Body of pancreas (tissue), 4 donors: Measurements from ENCODE around the gene CGB3.

Source experiments
- POLR2A ChIP-seq, 3 donors: fragments of 450-650 bp; IDR thresholded peaks; one replicate each; pipeline ENCODE4 v1.6.1; 2016; ENCODE audit warnings: antibody characterized with exemption in 3 of 3, mild to moderate bottlenecking in 2 of 3
- TF ChIP-seq, protein P1 (sequence below), 7 experiments: fragments of 450-650 bp in 4 of 7; fragments of 200-600 bp in 3 of 7; sonication (generic) in 3 of 7; IDR thresholded peaks; one replicate each; pipeline ENCODE4 v1.5.1; 2016 to 2019; ENCODE audit warnings: antibody characterized with exemption in 7 of 7

DNA sequence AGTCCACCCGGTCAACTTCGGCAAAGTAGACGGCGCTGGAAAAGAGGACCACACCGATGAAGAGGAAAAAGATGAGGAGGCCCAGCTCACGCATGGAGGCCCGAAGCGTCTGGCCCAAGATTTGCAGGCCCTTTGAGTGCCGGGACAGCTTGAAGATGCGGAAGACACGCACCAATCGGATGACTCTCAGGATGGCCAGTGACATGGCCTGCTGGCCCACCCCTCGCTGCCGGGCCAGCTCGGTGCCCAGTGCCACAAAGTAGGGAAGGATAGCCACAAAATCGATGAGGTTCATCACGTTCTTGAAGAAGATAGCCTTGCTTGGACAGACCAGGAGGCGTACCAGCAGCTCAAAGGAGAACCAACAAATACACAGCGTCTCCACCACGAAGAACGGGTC, 46.3 kb upstream of the CGB3 start:
- TF ChIP-seq POLR2A (IDR thresholded peaks at IDR 0.05), result no peak
- TF ChIP-seq, protein P1, sequence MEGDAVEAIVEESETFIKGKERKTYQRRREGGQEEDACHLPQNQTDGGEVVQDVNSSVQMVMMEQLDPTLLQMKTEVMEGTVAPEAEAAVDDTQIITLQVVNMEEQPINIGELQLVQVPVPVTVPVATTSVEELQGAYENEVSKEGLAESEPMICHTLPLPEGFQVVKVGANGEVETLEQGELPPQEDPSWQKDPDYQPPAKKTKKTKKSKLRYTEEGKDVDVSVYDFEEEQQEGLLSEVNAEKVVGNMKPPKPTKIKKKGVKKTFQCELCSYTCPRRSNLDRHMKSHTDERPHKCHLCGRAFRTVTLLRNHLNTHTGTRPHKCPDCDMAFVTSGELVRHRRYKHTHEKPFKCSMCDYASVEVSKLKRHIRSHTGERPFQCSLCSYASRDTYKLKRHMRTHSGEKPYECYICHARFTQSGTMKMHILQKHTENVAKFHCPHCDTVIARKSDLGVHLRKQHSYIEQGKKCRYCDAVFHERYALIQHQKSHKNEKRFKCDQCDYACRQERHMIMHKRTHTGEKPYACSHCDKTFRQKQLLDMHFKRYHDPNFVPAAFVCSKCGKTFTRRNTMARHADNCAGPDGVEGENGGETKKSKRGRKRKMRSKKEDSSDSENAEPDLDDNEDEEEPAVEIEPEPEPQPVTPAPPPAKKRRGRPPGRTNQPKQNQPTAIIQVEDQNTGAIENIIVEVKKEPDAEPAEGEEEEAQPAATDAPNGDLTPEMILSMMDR (IDR thresholded peaks at IDR 0.05), result no peak
